Esophagus muscularis mucosa (tissue), 4 donors: Measurements from ENCODE around the gene RSL24D1. TPM values are rescaled to one million over a fixed set of nuclear protein-coding genes. Genes with fewer than 3 reads are reported as not detected.

Experiments used
- DNase-seq: peaks from one replicate; pipeline ENCODE4 v3.0.0-alpha.2; 2017; ENCODE audit errors: extremely low spot score
- H3K27ac ChIP-seq, 4 donors: fragments of 200-600 bp; sonication (generic); replicated peaks in 1 of 4; 1 replicate in 3 of 4; 2 replicates in 1 of 4; pipeline ENCODE4 v1.5.1; 2016 to 2019; ENCODE audit warnings: mild to moderate bottlenecking in 1 of 4
- H3K27me3 ChIP-seq, 4 donors: fragments of 200-600 bp; sonication (generic); one replicate each; pipeline versions ENCODE4 v1.5.1 to v1.6.0; 2016 to 2019
- H3K36me3 ChIP-seq, 4 donors: fragments of 200-600 bp; sonication (generic); one replicate each; pipeline ENCODE4 v1.5.1; 2016 to 2019
- H3K4me1 ChIP-seq, 4 donors: fragments of 200-600 bp; sonication (generic); one replicate each; pipeline ENCODE4 v1.5.1; 2016 to 2019
- H3K4me3 ChIP-seq, 4 donors: fragments of 200-600 bp; sonication (generic); 1 replicate in 2 of 4; 2 replicates in 2 of 4; pipeline ENCODE4 v1.5.1; 2016 to 2019; ENCODE audit warnings: mild to moderate bottlenecking in 4 of 4, moderate library complexity in 1 of 4
- H3K9me3 ChIP-seq, 4 donors: fragments of 200-600 bp; sonication (generic); 1 replicate in 3 of 4; 2 replicates in 1 of 4; pipeline ENCODE4 v1.5.1; 2016 to 2019
- EP300 ChIP-seq: sonication (generic); formaldehyde crosslinking; IDR thresholded peaks from one replicate; pipeline ENCODE4 v1.6.1; 2017; ENCODE audit warnings: antibody characterized with exemption
- POLR2A ChIP-seq: fragments of 450-650 bp; IDR thresholded peaks from one replicate; pipeline ENCODE4 v1.6.1; 2017; ENCODE audit warnings: antibody characterized with exemption, moderate library complexity, mild to moderate bottlenecking, low read depth
- POLR2AphosphoS5 ChIP-seq, 2 donors: sonication (generic); formaldehyde crosslinking; IDR thresholded peaks; one replicate each; pipeline ENCODE4 v1.6.1; 2017; ENCODE audit warnings: antibody characterized with exemption in 2 of 2
- WGBS: methylation state at CpG from one replicate; pipeline ENCODE4 v1.1.5; 2018; 5-methylcytosine and 5-hydroxymethylcytosine counted together
- intact Hi-C: fragments of 100-400 bp; cut with DNase I; formaldehyde crosslinking; loops from one replicate; pipeline ENCODE4 v1.15.1; 2023
- total RNA-seq, 4 donors: library from RNA; depleted of rRNA; stranded (reverse); fragments of >200 nt; gene quantifications; one replicate each; pipeline versions ENCODE4 v1.1.0 to v1.2.1, GENCODE V29; 2016
- TF ChIP-seq, protein P1 (sequence below), 3 experiments: fragments of 200-600 bp in 2 of 3; fragments of 450-650 bp in 1 of 3; sonication (generic) in 2 of 3; IDR thresholded peaks; one replicate each; pipeline ENCODE4 v1.5.1; 2017 to 2019; ENCODE audit warnings: antibody characterized with exemption in 3 of 3, mild to moderate bottlenecking in 2 of 3, moderate library complexity in 1 of 3

RSL24D1 gene
- total RNA-seq, 4 donors from 2014 or later, result 49.8 to 92.4 (median 75.5) TPM

DNA sequence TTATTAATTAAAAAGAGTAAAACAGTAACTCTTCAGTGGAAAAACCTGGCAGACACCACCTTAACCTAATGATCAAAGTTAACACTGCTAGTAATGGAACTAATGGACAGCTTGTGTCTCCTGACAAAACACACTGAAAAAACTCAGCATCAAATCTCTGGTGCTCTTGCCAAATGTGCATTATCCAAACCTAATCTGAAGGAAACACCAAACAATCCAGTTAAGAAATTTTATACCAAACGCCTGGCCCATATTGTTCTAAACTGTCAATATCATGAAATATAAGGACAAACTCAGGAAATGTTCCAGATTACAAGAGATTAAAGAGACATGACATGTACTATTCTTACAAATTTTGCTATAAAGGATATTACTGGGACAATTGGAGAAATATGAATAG is 10.4 kb downstream of the RSL24D1 start:
- no peaks in the 10 kb centered on the region for H3K27me3 ChIP-seq
- H3K4me1 ChIP-seq, result peaks cover 0 to 8% (median 2%) of the 10 kb centered on the region in 4 donors
- no peaks in the 10 kb centered on the region for H3K9me3 ChIP-seq
- H3K36me3 ChIP-seq, result peaks cover 18 to 79% (median 61%) of the 10 kb centered on the region in 4 donors
- 61% methylated on average over 1 of the region's 1 CpG for WGBS
- intact Hi-C loops, result no loop called here
- DNase-seq, result no peak
- no peak overlapping the region for H3K4me3 ChIP-seq
- H3K27ac ChIP-seq, result no peak overlapping the region
- TF ChIP-seq POLR2AphosphoS5 (IDR thresholded peaks at IDR 0.05) (no peak), POLR2A (no peak), EP300 (no peak)
- TF ChIP-seq, protein P1, sequence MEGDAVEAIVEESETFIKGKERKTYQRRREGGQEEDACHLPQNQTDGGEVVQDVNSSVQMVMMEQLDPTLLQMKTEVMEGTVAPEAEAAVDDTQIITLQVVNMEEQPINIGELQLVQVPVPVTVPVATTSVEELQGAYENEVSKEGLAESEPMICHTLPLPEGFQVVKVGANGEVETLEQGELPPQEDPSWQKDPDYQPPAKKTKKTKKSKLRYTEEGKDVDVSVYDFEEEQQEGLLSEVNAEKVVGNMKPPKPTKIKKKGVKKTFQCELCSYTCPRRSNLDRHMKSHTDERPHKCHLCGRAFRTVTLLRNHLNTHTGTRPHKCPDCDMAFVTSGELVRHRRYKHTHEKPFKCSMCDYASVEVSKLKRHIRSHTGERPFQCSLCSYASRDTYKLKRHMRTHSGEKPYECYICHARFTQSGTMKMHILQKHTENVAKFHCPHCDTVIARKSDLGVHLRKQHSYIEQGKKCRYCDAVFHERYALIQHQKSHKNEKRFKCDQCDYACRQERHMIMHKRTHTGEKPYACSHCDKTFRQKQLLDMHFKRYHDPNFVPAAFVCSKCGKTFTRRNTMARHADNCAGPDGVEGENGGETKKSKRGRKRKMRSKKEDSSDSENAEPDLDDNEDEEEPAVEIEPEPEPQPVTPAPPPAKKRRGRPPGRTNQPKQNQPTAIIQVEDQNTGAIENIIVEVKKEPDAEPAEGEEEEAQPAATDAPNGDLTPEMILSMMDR (IDR thresholded peaks at IDR 0.05), result no peak

- WGBS, result 92% methylated on average over 2 of the region's 2 CpGs
- Histone ChIP-seq H3K27ac (no peak overlapping the region), H3K4me3 (no peak overlapping the region), H3K9me3 (no peaks in the 10 kb centered on the region), H3K27me3 (no peaks in the 10 kb centered on the region), H3K4me1 (peaks cover 0 to 5% (median 2%) of the 10 kb centered on the region in 4 donors), H3K36me3 (peaks cover 19 to 79% (median 62%) of the 10 kb centered on the region in 4 donors)
- DNase-seq, result no peak
- intact Hi-C loops, result no loop called here
- TF ChIP-seq, protein P1 (IDR thresholded peaks at IDR 0.05), result no peak
- TF ChIP-seq EP300, result no peak
- no peak for TF ChIP-seq POLR2AphosphoS5 (IDR thresholded peaks at IDR 0.05)
- no peak for TF ChIP-seq POLR2A
Measured at GRCh38 chr15:55183679-55184078, 13.1 kb downstream of the RSL24D1 start.

- Histone ChIP-seq H3K4me1 (no peaks in the 10 kb centered on the region), H3K36me3 (peaks cover 26 to 65% (median 50%) of the 10 kb centered on the region in 4 donors)
- intact Hi-C loops, result no loop called here
Measured at GRCh38 chr15:55179141-55179540, 17.6 kb downstream of the RSL24D1 start.

DNA sequence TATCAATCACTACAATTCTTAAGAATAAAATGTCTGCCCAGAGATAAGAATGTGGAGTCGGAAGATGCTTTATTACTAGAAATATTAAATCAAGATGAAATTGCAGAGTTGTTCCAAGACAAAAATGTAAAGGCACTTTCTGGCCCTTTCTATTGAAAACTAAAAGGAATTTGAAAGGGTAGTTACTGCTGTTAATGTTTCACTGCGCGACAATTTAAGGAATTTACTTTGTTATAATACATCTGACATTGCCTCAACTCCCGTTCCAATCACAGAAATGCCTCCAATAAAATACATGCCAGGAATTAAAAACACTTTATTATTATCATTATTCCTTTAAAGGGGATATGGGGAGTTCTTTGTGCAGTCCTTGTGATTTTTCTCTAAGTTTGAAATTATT is 26.4 kb downstream of the RSL24D1 start:
- intact Hi-C loops, result no loop called here
- whole genome bisulfite sequencing, result 39% methylated on average over 4 of the region's 4 CpGs
- H3K27me3 ChIP-seq, result no peaks in the 10 kb centered on the region
- DNase-seq, result no peak
- no peaks in the 10 kb centered on the region for H3K4me1 ChIP-seq
- no peak overlapping the region for H3K4me3 ChIP-seq
- no peaks in the 10 kb centered on the region for H3K36me3 ChIP-seq
- TF ChIP-seq, protein P1 (IDR thresholded peaks at IDR 0.05), result no peak
- TF ChIP-seq EP300, result no peak
- no peak for TF ChIP-seq POLR2AphosphoS5 (IDR thresholded peaks at IDR 0.05)
- no peak for TF ChIP-seq POLR2A
- H3K27ac ChIP-seq, result no peak overlapping the region
- H3K9me3 ChIP-seq, result no peaks in the 10 kb centered on the region

More at GRCh38 chr15:55179141-55179540, 17.6 kb downstream of the RSL24D1 start:
- Histone ChIP-seq H3K27me3 (no peaks in the 10 kb centered on the region), H3K27ac (no peak overlapping the region), H3K9me3 (no peaks in the 10 kb centered on the region), H3K4me3 (no peak overlapping the region)
- TF ChIP-seq POLR2AphosphoS5 (IDR thresholded peaks at IDR 0.05) (no peak), POLR2A (no peak), EP300 (no peak)
- TF ChIP-seq, protein P1 (IDR thresholded peaks at IDR 0.05), result no peak
- DNase-seq, result no peak

DNA sequence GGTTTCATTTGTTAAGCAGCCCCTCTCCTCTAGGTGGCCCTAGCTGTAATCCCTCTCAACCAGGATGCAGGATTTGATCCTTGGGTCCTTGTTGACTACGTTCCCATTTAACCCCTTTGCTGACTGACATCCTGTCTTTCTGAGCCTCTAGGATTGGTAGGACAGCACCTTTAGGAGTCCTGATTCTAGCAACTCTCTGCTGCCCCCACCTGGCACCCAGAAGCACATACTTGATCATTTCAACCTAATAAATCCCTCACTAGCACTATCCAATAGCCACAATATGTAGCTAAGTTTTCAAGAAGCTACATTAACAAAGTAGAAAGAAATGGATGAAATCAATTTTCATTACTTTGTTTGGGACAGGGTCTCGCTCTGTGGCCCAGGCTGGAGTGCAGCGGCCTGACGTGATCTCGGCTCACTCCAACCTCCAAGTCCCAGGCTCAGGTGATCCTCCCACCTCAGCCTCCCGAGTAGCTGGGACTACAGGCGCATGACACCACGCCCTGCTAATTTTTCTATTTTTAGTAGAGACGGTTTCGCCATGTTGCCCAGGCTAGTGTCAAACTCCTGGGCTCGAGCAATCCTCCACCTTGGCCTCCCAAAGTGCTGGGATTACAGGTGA is 28.3 kb downstream of the RSL24D1 start:
- no peak overlapping the region for H3K4me3 ChIP-seq
- no peaks in the 10 kb centered on the region for H3K4me1 ChIP-seq
- H3K36me3 ChIP-seq, result no peaks in the 10 kb centered on the region
- no peak for DNase-seq
- H3K27me3 ChIP-seq, result no peaks in the 10 kb centered on the region
- no peaks in the 10 kb centered on the region for H3K9me3 ChIP-seq
- 68% methylated on average over 11 of the region's 11 CpGs for WGBS
- no peak for TF ChIP-seq POLR2AphosphoS5 (IDR thresholded peaks at IDR 0.05)
- TF ChIP-seq, protein P1 (IDR thresholded peaks at IDR 0.05), result peak; percentile 38 to 67 (median 46)
- intact Hi-C loops, result no loop called here
- no peak overlapping the region for H3K27ac ChIP-seq
